Left lobe of liver (tissue), 2 donors: ENCODE results near the gene KRTAP12-1. TPM values are rescaled to one million over a fixed set of nuclear protein-coding genes. Genes with fewer than 3 reads are reported as not detected.

Experiments used
- ATAC-seq: fragments of 200-7000 bp; cut with Tn5 transposase; one replicate; pipeline ENCODE4 v1.9.1; 2020; ENCODE audit warnings: mild to moderate bottlenecking, moderate library complexity
- DNase-seq: peaks from one replicate; pipeline ENCODE4 v3.0.0-alpha.2; 2020; ENCODE audit warnings: low spot score
- total RNA-seq: library from RNA; stranded (reverse); gene quantifications from one replicate; pipeline ENCODE4 v1.2.1, GENCODE V29; 2021
- donor health status: DM: no; HTN: no; CAD: no; lungs with moderate emphysema.
- donor health status: DM: no; HTN: yes; CAD: no.

KRTAP12-1 gene
- total RNA-seq, 1 donor from 2014 or later, result not detected

DNA sequence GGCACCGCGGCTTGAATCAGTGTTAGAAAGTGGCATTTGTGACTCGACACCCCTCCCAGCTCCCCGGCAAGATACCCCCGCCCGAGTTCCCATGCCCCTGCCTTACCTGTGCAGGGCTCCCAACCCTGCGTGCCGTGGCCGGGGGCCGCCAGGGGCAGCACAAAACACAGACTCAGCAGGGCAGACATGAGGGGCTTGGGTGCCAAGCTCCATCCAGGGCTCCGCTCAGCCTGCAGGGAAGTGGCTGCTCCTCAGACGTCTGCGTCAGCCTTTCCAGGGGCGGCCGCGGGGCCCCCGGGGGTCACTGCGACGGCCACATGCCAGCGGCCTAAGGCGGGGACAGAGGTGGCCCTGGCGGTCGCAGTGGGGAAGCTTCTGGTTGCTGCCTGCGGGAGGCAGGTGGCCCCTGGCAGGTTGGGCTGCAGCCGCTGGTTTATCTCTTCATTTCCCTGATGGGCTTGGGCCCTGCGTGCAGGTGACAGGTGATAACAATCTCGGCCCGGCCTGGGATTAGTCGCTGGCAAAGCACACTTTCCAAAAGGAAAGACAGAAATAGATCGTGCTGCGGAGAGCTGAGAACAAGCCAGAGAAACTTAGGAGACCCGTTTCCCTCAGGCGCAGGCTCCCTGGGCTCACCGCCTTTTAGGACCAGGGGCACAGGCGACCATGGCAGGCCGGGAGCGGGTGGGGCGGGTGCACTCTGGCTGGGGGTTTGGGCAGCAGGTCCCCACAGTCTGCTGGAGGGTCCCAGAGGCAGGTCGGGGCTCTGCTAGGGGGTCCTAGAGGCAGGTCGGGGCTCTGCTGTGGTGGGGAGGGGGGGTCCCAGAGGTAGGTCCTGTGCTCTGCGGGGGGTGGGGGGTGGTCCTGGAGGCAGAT lies 29.6 kb upstream of the KRTAP12-1 start, which contains the start of gene TSPEAR:
Gene TSPEAR, minus strand, starts transcription at position 246 of the 876 bp plus-strand sequence. Its CDS starts 58 bp downstream, at position 188.
- no peak for ATAC-seq
- peak; percentile 38 for DNase-seq

DNA sequence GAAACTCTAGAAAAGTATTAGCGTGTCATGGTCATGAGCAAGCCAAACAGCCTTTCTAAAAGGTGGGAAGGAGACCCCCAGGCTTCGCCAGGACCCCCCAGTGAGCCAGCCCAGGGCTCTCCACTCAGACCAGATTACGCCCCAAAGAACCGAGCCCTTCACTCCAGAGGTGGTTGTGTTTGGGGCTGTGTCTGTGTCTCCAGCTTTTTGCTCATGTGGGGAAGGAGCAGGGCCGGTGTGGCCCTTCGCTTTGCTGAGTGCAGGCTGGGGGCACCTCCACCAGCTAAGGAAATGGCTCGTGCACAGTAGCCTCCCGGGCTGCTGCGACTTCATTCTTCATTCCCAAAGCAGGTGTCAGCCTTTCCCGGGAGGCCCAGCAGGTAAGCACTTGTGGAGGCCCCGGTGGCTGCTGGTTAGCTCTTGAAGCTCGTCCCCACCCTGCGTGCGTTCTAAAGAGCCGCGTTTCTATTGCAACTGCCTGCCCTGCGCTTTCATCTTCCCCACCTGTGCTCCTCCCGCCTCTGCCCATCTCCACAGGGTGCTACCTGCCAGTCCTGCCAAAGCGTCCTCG lies 28.9 kb upstream of the KRTAP12-1 start:
- ATAC-seq (no peak), DNase-seq (peak; percentile 29)

DNA sequence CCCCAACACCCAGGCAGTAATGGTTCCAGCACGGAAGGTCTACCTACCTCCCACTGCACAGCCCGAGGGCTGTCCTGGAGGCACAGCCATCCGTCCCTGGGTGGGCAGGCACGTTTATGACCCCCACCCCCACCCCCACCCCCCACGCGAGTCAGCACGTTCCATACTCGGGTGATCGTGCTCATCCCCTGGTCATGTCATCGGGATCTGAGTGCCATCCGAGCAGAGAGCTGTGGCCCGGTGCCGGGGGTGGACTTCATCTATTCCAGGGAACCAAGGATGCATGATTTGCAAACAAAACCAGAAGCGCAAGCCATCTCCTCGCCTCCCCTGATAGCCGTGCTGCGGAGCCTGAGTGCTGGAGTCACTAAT lies 28.3 kb upstream of the KRTAP12-1 start:
- ATAC-seq, result no peak

GRCh38 chr21:44709426-44710293 lies 27.7 kb upstream of the KRTAP12-1 start:
- DNase-seq (peak; percentile 38), ATAC-seq (peak; percentile 30)

More for the DNA sequence above, 28.3 kb upstream of the KRTAP12-1 start:
- peak; percentile 15 for DNase-seq

DNA sequence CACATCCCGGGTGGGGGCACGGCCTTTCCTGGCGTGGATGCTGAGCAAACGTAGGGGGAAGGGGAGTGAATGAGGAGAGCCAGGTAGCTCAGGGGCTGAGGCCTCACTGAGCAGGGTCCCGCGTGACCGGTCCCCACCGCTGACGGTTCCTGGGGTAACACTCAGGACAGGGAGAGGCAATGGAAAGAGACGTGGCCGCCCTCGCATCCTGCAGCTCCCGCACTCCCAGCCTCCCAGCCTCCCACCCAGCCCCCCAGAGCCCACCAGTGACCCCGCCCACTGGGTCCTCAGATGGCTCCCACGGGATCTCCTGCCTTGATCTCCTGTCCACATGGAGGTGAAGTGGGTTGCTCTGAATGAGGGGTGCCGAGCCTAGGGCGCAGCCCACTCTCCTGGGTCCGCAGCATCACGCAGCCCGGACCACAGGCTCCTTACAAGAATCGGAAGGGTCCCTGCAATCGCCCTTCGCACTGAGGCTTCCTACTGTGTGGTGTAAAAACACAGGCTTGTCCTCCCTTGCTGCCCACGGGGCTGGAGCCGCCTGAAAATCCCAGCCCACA lies 27.0 kb upstream of the KRTAP12-1 start:
- no peak for ATAC-seq
- DNase-seq, result peak; percentile 35

DNA sequence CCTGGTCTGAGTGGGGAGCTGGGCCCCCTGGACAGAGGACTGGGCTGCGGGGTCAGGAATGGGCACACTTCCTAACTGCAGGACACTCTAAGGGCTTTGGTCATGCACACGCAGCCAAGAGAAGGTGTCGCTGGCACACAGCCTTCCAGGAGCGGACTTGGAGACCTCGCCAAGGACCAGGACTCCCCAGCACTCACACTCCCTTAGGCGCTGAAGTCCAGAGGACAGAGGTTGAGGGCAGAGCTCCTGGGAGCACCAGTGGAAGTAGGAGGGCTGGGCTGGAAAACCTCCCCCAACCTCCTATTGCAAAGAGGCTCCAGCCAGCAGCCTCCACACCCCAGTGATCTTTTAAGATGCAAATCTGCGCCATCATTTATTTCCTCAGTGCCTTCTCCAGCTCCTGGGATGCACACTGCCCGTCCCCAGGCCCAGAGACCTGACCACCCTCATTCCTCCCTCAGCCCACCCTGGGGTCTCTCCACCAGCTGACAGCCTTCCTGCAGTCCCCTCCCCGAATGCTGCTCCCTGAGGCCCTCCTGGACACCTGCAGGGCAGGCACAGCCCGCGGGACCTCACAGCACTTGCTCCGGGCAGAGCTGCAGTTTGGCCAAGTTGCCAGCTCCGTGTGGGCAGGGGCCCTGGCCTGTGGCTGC lies 26.4 kb upstream of the KRTAP12-1 start:
- no peak for DNase-seq
- ATAC-seq, result no peak

- DNase-seq (peak; percentile 35), ATAC-seq (no peak)
Observed at GRCh38 chr21:44706706-44707581, 25.0 kb upstream of the KRTAP12-1 start.

GRCh38 chr21:44706026-44706705 lies 24.2 kb upstream of the KRTAP12-1 start:
- ATAC-seq, result no peak
- peak; percentile 37 for DNase-seq

DNA sequence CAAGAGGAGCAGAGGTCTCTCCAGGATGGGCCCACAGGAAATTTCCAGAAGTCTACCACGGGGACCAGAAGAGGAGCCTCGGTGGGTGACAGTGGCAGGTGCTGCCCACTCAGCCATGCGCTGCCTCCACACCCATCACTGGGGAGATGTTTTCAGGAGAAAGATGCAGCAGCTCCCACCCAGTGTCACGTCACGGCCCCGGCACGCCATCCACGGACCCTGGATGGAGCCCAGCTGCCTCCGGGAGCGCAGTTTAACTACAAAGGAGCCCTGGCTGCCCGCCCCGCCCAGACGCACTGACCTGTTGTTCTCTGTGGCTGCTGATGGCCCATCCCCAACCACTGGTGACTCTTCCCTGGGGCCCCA lies 22.7 kb upstream of the KRTAP12-1 start:
- ATAC-seq, result no peak
- peak; percentile 30 for DNase-seq

- no peak for ATAC-seq
- DNase-seq, result peak; percentile 28
Observed at GRCh38 chr21:44703731-44704635, 22.0 kb upstream of the KRTAP12-1 start.

DNA sequence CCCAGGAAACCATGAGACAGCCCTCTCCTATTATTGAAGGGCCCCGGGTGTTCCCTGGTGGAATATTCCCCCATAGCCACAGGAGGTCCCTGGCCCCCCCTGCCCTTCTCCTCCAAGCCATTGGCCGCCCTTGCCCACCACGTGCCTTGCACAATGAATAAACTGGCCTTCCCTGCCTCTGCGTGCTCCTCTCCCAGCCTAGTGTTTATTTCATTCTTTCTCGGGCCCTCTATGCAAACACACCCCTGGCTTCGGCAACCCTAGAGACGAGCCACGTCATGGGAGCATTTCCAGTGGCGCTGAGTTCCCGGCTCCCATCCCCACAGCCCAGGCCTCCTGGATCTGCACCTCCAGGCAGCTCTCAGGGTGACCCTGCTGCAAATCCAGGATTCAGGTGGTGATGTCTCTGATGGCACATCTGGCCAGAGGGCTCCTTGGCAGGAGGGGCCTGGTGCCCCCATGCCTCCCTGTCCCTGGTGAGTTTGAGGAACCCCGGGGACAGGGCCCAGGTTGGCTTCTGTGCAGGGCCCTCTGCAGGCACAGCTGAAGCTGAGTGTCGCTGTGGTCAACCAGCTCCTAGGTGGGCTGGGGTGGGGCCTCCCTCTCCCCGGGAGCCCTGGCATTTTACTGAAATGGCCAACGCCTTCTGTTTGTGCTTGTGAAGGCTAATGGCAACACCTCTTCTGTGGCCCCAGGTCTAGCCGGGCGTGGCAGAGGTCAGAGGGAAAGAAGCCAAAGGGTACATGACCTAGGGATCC lies 21.2 kb upstream of the KRTAP12-1 start:
- no peak for DNase-seq
- ATAC-seq, result no peak

DNA sequence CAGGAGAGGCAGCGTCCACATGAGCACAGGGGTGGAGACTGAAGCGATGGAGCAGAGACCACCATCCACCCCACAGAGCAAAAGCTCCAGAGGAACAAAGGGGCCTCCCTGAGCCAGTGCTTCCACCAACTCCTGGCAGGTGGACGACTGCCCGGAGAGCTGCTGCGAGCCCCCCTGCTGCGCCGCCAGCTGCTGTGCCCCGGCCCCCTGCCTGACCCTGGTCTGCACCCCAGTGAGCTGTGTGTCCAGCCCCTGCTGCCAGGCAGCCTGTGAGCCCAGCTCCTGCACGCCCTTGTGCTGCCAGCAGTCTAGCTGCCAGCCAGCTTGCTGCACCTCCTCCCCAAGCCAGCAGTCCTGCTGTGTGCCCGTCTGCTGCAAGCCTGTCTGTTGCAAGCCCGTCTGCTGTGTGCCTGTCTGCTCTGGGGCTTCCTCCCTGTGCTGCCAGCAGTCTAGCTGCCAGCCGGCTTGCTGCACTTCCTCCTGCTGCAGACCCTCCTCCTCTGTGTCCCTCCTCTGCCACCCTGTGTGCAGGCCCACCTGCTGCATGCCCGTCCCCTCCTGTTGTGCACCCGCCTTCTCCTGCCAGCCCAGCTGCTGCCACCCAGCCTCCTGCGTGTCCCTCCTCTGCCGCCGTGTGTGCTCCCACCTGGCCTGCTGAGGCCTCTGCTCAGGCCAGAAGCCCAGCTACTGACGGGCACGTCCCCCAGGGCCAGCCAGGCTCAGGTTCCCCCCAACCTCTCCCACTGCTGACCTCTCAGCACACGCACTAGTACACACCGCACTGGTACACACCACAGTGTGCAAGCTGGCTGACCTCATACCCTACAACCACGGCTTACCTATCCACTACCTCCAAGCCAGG lies 20.4 kb upstream of the KRTAP12-1 start:
- DNase-seq (no peak), ATAC-seq (no peak)

DNA sequence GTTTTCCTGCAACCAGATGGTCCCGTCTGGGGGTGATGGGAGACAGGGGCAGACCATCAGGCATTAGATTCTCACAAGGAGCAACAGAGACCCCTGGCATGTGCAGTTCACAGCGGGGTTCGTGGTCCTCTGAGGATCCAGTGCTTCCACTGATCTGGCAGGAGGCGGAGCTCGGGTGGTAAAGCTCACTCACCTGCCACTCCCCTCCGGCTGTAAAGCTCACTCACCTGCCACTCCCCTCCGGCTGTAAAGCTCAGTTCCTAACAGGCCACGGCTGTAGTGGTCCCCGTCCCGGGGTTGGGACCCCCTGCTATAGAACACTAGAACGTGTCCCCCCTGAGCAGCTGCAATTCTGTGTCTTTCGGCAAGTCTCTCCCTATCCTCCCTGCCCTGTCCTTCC lies 19.6 kb upstream of the KRTAP12-1 start:
- no peak for ATAC-seq

DNA sequence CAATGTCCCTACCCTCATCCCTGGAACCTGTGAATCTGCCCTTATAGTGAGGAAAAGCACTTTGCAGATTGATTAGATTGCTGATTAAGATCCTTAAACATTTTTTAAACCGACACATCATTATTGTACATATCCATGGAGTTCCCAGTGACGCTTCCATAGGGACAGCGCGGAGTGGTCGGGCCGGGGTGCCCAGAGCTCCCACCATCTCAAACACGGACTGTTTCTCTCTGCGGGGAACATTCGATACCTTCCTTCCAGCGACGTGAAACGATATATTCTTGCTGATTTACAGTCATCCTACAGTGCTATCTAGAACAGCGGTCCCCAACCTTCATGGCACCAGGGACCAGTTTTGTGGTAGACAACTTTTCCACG lies 19.0 kb upstream of the KRTAP12-1 start:
- no peak for ATAC-seq
- no peak for DNase-seq

More for the DNA sequence above, 19.6 kb upstream of the KRTAP12-1 start:
- DNase-seq, result no peak

DNA sequence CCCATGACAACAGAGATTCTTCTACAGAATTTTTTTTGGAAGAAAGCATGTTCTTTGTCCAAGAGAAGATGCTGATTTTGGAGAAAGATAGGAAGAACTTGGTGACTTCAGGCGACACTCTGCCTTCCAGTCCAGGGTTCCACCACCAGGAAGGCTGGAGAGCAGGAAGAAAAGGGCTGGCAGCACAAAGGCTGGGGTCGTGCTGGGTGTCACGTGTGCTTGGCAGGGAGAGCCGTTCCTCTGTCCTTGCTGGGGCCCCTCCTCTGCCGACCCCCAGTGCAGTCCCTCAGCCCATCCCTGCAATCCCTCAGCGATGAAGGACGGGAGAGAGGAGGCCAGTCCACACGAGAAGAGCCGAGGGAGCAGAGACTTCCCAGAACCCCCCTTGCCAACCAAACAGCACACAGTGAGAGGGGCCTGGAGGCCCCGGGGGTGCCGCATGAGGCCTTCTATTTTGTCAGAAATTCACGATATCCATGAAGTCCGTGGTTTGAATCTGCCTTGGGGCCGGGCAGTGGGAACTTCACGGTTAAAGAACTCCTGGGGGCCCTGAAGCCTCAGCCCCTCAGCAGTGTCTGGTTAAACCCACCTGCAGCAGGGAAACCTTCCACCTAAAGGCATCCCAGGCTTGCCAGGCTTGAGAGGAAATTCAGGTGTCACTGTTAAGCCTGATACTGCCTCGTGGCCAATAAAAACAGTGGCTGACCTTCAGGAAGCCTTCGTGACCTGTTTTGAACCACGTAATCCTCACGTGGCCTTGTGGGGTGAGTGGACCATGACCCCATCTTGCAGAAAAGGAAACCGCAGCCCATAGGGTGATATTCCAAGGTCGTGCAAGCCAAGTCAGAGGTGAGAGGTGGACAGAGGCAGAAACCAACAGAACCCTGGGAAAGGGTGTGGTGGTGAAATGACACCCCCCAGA lies 18.4 kb upstream of the KRTAP12-1 start:
- DNase-seq (peak; percentile 15), ATAC-seq (no peak)
